Neural cell (in vitro differentiated cells): ENCODE results near the gene PAX2.

Experiments
- EZH2 ChIP-seq: fragments of 200-600, 300-800 bp; shearing (Covaris generic), sonication (generic); IDR thresholded peaks from 2 replicates; pipeline ENCODE4 v1.6.1; 2014; ENCODE audit warnings: antibody characterized with exemption, low read length, borderline replicate concordance, mild to moderate bottlenecking; ENCODE audit not compliant: insufficient read depth, poor library complexity, severe bottlenecking
- POLR2AphosphoS5 ChIP-seq: IDR thresholded peaks from 2 replicates; pipeline ENCODE4 v1.6.1; 2012
- SMC3 ChIP-seq: fragments of 450-650 bp; conservative IDR thresholded peaks from 2 replicates; pipeline ENCODE4 v1.6.1; 2014; ENCODE audit warnings: antibody characterized with exemption, mild to moderate bottlenecking, moderate library complexity; ENCODE audit not compliant: poor library complexity
- TAF1 ChIP-seq: IDR thresholded peaks from 2 replicates; pipeline ENCODE4 v1.6.1; 2012; ENCODE audit warnings: low read depth
- TF ChIP-seq, protein P1 (sequence below): fragments of 450-650 bp; IDR thresholded peaks from 2 replicates; pipeline ENCODE4 v1.5.1; 2014; ENCODE audit warnings: antibody characterized with exemption, mild to moderate bottlenecking, moderate library complexity; ENCODE audit not compliant: poor library complexity, severe bottlenecking

DNA sequence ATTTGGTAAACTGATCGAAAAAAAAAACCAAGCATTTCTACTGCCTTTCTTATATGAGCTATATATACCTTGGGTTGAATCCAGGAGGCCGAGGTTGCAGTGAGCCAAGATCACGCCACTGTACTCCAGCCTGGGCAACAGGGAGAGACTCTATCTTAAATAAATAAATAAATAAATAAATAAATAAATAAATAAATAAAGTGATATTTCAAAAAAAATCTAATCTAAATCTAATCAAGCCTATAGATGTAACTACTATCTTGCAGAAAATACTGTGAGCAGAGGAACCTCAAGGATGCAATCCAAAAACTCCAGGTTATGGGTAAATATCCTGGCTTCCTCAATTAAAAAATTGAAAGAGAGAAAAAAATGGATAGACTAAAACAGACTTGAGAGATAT, 96.1 kb downstream of the PAX2 start:
- TF ChIP-seq TAF1 (no peak), POLR2AphosphoS5 (no peak), SMC3 (no peak), EZH2 (no peak)
- TF ChIP-seq, protein P1, sequence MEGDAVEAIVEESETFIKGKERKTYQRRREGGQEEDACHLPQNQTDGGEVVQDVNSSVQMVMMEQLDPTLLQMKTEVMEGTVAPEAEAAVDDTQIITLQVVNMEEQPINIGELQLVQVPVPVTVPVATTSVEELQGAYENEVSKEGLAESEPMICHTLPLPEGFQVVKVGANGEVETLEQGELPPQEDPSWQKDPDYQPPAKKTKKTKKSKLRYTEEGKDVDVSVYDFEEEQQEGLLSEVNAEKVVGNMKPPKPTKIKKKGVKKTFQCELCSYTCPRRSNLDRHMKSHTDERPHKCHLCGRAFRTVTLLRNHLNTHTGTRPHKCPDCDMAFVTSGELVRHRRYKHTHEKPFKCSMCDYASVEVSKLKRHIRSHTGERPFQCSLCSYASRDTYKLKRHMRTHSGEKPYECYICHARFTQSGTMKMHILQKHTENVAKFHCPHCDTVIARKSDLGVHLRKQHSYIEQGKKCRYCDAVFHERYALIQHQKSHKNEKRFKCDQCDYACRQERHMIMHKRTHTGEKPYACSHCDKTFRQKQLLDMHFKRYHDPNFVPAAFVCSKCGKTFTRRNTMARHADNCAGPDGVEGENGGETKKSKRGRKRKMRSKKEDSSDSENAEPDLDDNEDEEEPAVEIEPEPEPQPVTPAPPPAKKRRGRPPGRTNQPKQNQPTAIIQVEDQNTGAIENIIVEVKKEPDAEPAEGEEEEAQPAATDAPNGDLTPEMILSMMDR: no peak
